Neural cell (in vitro differentiated cells): ENCODE data around the gene DDX1.

Experiments
- POLR2AphosphoS5 ChIP-seq: IDR thresholded peaks from 2 replicates; pipeline ENCODE4 v1.6.1; 2012
- TAF1 ChIP-seq: IDR thresholded peaks from 2 replicates; pipeline ENCODE4 v1.6.1; 2012; ENCODE audit warnings: low read depth
- TF ChIP-seq, protein P1 (sequence below): fragments of 450-650 bp; IDR thresholded peaks from 2 replicates; pipeline ENCODE4 v1.5.1; 2014; ENCODE audit warnings: antibody characterized with exemption, mild to moderate bottlenecking, moderate library complexity; ENCODE audit not compliant: poor library complexity, severe bottlenecking

DNA sequence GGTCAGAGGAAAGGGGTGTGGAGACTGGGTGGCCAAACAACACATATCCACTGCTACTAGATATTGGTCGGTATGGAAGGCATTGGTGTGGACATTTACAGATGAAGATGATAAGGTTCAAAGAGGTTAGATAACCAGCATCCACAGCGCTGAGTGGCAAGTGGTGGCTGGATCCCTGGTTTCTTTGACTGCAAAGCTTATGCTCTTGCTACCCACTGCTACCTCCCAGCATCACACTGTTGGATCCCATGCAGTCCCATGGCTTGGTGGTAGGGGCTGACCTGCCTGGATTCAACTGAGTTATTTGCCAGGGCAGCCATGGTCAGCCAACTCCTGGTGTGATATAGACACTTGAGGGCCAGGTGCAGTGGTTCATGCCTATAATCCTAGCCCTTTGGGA lies 53.6 kb downstream of the DDX1 start:
- TF ChIP-seq, protein P1, sequence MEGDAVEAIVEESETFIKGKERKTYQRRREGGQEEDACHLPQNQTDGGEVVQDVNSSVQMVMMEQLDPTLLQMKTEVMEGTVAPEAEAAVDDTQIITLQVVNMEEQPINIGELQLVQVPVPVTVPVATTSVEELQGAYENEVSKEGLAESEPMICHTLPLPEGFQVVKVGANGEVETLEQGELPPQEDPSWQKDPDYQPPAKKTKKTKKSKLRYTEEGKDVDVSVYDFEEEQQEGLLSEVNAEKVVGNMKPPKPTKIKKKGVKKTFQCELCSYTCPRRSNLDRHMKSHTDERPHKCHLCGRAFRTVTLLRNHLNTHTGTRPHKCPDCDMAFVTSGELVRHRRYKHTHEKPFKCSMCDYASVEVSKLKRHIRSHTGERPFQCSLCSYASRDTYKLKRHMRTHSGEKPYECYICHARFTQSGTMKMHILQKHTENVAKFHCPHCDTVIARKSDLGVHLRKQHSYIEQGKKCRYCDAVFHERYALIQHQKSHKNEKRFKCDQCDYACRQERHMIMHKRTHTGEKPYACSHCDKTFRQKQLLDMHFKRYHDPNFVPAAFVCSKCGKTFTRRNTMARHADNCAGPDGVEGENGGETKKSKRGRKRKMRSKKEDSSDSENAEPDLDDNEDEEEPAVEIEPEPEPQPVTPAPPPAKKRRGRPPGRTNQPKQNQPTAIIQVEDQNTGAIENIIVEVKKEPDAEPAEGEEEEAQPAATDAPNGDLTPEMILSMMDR = no peak
- TF ChIP-seq TAF1 = no peak
- peak; percentile 1 for TF ChIP-seq POLR2AphosphoS5
